Muscle layer of colon (tissue), 2 donors: ENCODE data around the gene PSME3IP1.
"Not testable (repeated sequence)": the region's sequence is repeated elsewhere in the genome, so short reads cannot be mapped to it uniquely, and the experiment has no call there.

Source experiments
- H3K27ac ChIP-seq: one replicate; pipeline ENCODE4 v1.7.0; 2013; ENCODE audit warnings: low read depth, mild to moderate bottlenecking, low read length, moderate library complexity
- H3K27me3 ChIP-seq, 2 donors: one replicate each; pipeline ENCODE4 v1.7.0; 2013; ENCODE audit warnings: low read length in 2 of 2, mild to moderate bottlenecking in 2 of 2; ENCODE audit not compliant: insufficient read depth in 2 of 2, control insufficient read depth in 1 of 2
- H3K36me3 ChIP-seq: one replicate; pipeline ENCODE4 v1.7.0; 2013; ENCODE audit warnings: mild to moderate bottlenecking, low read length; ENCODE audit not compliant: insufficient read depth
- H3K4me1 ChIP-seq: one replicate; pipeline ENCODE4 v1.7.0; 2013; ENCODE audit warnings: mild to moderate bottlenecking, low read length; ENCODE audit not compliant: insufficient read depth
- H3K4me3 ChIP-seq, 2 donors: one replicate each; pipeline ENCODE4 v1.7.0; 2013; ENCODE audit warnings: low read length in 2 of 2, low read depth in 1 of 2, mild to moderate bottlenecking in 1 of 2, moderate library complexity in 1 of 2
- H3K9ac ChIP-seq: one replicate; pipeline ENCODE4 v1.7.0; 2013; ENCODE audit warnings: low read length
- H3K9me3 ChIP-seq: one replicate; pipeline ENCODE4 v1.7.0; 2013; ENCODE audit warnings: mild to moderate bottlenecking, low read length
- donor health status: abdominal sarcoma.
- donor health status: Adenocarcinoma of cecum.

Gene PSME3IP1

DNA sequence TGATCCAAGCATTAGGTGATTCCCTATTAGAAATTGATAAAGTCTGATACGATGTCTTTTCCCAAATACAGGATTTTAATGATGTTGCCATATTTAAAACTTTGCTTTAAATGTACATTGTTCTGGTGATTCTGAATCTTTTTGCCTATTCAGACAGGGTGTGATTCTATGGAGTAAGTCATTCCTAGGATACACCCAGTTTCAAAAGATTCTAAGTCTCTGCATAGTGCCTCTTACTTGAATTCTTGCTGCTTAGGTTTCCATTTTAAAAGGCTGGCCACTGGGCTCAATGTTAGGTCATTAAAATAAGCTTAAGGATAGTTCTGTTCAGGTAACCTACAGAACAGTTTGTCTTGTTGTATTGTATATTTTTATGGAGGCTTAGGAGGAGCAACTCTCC lies 37.2 kb upstream of the PSME3IP1 start:
- Histone ChIP-seq H3K27me3 (no peaks in the 10 kb centered on the region), H3K27ac (no peak overlapping the region), H3K4me3 (no peak overlapping the region), H3K4me1 (no peaks in the 10 kb centered on the region), H3K36me3 (peaks cover 75% of the 10 kb centered on the region), H3K9ac (no peak overlapping the region), H3K9me3 (peaks cover under 1% of the 10 kb centered on the region)

DNA sequence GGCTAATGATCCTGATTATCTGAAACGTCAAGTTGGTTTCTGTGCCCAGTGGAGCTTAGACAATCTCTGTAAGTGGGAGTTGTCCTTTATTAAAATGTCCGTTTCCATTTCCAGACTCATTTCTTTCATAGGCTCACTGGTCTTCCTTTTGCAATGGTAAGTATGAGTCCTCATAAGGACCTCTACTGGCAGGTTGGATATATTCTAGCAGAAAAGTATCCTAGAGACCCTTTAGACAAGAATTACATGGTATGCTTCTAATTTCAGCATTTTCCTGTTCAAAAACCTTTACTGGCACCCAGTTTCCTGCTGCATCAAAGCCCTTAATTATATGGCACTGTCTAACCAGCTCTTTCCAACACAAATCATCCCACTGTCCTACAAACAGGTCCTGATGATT lies 31.1 kb upstream of the PSME3IP1 start:
- no peak overlapping the region for H3K9ac ChIP-seq
- no peak overlapping the region for H3K4me3 ChIP-seq
- H3K4me1 ChIP-seq = no peaks in the 10 kb centered on the region
- H3K9me3 ChIP-seq = peaks cover 9% of the 10 kb centered on the region
- H3K36me3 ChIP-seq = peaks cover 84% of the 10 kb centered on the region
- H3K27ac ChIP-seq = no peak overlapping the region
- H3K27me3 ChIP-seq = no peaks in the 10 kb centered on the region

DNA sequence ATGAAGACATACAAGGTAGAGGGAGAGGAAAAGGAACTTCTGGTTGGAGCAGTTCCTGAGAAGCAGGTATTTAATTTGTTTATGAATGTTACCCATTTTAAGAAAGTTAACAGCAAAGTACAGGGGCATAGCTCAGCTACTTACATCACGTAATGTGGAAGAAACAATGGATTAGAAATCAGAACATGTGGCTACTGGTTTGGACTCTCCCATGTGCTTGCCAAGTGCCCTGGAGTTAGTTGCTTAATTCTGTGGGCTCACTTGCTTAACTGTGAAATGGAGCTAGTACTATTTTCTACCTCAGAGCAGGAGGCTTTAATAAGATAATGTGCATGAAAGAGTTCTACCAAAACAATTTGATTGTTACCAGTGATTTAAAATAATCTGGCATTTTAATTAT lies 27.6 kb upstream of the PSME3IP1 start:
- Histone ChIP-seq H3K4me3 (no peak overlapping the region), H3K9me3 (peaks cover 9% of the 10 kb centered on the region), H3K27ac (no peak overlapping the region), H3K36me3 (peaks cover 75% of the 10 kb centered on the region), H3K4me1 (no peaks in the 10 kb centered on the region), H3K27me3 (no peaks in the 10 kb centered on the region), H3K9ac (no peak overlapping the region)

DNA sequence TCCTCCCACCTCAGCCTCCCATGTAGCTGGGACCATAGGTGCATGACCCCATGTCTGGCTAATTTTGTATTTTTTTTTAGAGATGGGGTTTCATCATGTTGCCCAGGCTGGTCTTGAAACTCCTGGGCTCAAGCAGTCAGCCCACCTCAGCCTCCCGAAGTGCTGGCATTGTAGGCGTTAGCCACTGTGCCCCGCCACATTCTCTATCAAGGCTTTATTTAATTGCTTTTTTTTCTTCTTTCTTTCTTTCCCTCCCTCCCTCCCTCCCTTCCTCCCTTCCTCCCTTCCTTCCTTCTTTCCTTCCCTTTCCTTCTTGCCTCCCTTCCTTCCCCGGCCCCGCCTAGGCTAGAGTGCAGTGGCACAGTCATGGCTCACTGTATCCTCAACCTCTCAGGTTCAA lies 23.9 kb upstream of the PSME3IP1 start:
- Histone ChIP-seq H3K36me3 (peaks cover 68% of the 10 kb centered on the region), H3K27me3 (no peaks in the 10 kb centered on the region), H3K4me3 (no peak overlapping the region), H3K9ac (no peak overlapping the region), H3K4me1 (no peaks in the 10 kb centered on the region), H3K27ac (no peak overlapping the region), H3K9me3 (no peaks in the 10 kb centered on the region)

DNA sequence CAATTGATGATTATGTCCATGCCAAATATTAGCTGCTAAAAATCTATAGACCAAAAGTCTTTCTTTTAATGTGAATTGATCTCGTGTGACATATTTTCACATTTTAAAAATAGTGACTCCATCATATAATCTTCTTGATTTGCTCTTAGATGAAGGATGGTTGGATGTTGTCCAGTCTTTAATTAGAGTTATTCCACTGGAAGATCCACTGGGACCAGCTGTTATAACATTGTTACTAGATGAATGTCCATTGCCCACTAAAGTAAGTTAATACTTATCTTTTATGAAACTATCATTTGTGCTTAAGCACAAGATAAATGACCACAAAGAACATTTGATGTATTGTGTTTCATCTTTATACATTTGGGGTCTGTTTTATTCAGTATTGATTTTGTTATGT lies 23.1 kb upstream of the PSME3IP1 start:
- Histone ChIP-seq H3K4me1 (no peaks in the 10 kb centered on the region), H3K27me3 (no peaks in the 10 kb centered on the region), H3K36me3 (peaks cover 65% of the 10 kb centered on the region), H3K9me3 (no peaks in the 10 kb centered on the region), H3K9ac (no peak overlapping the region), H3K4me3 (no peak overlapping the region), H3K27ac (no peak overlapping the region)

DNA sequence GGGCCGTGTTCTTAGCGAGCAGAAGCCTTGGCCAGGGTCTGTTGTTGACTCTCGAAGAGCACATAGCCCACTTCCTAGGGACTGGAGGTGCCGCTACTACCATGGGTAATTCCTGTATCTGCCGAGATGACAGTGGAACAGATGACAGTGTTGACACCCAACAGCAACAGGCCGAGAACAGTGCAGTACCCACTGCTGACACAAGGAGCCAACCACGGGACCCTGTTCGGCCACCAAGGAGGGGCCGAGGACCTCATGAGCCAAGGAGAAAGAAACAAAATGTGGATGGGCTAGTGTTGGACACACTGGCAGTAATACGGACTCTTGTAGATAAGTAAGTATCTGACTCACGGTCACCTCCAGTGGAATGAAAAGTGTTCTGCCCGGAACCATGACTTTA lies 18.8 kb upstream of the PSME3IP1 start:
- Histone ChIP-seq H3K9ac (no peak overlapping the region), H3K36me3 (peaks cover 36% of the 10 kb centered on the region), H3K9me3 (no peaks in the 10 kb centered on the region)

DNA sequence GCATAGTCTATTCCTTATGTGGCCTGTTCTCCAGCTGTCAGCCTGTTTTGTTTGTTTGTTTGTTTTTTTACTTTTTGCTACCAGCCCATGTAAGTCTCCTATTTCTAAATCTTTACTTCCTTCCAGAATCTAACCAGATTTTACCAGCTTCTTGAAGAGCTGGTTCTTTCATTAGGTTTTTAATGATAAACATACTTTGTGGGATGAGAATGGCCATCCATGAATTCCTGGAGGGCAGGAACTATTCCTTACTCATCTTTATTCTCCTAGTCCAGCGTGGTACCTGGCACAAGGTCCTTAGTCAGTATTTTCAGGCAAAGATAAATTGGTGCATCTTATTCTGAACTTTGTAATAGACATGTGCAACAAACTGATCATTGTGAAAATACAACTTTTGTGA lies 17.6 kb upstream of the PSME3IP1 start:
- H3K36me3 ChIP-seq = peaks cover 29% of the 10 kb centered on the region
- no peak overlapping the region for H3K4me3 ChIP-seq
- no peak overlapping the region for H3K9ac ChIP-seq
- H3K27ac ChIP-seq = no peak overlapping the region
- H3K9me3 ChIP-seq = no peaks in the 10 kb centered on the region
- no peaks in the 10 kb centered on the region for H3K27me3 ChIP-seq
- no peaks in the 10 kb centered on the region for H3K4me1 ChIP-seq

More for the DNA sequence above, 18.8 kb upstream of the PSME3IP1 start:
- H3K27ac ChIP-seq = no peak overlapping the region
- H3K4me3 ChIP-seq = no peak overlapping the region
- H3K27me3 ChIP-seq = no peaks in the 10 kb centered on the region
- H3K4me1 ChIP-seq = no peaks in the 10 kb centered on the region

DNA sequence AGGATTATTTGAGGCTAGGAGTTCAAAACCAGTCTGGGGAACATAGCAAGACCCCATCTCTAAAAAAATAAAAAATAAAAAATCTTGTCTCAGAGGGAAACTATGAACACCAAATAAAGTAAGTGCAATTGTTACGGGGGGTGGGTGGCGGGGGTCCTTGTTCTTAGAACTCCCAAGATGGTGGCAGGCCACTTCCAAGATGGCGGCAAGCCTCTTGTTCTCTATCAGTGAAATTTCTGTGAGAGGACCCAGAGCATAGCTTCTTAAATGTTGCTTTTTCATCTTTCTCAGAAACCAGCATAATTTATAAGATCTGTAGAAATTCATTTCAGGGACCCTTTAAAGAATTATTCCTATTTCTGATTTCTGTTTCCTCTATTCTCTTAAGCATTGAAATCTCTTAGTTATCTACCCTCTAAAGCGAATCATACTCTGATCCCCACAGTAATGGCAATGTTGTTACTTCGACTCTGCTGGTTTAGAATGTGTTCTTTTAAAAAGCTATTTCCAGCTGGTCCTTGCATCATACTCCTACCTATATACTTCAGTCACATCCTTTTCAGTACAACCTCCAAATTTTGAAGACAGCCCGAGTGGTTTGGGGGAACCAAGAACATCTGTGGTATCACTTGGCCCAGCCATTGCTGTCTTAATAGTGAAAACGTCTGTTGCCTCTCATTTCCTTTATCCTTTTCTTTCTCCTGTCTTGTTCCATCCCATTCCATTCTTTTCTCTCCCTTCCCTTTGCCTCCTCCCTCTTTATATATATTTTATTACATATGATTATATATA lies 16.5 kb upstream of the PSME3IP1 start:
- H3K9me3 ChIP-seq = no peaks in the 10 kb centered on the region
- no peak overlapping the region for H3K9ac ChIP-seq
- H3K4me1 ChIP-seq = peaks cover 2% of the 10 kb centered on the region
- peaks cover 23% of the 10 kb centered on the region for H3K36me3 ChIP-seq
- no peaks in the 10 kb centered on the region for H3K27me3 ChIP-seq
- no peak overlapping the region for H3K27ac ChIP-seq
- H3K4me3 ChIP-seq = no peak overlapping the region

DNA sequence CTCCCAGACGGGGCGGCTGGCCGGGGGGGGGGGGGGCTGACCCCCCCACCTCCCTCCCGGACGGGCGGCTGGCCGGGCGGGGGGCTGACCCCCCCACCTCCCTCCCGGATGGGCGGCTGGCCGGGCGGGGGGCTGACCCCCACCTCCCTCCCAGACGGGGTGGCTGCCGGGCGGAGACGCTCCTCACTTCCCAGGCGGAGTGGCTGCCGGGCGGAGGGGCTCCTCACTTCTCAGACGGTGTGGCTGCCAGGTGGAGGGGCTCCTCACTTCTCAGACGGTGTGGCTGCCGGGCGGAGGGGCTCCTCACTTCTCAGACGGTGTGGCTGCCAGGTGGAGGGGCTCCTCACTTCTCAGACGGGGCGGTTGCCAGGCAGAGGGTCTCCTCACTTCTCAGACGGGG lies 15.1 kb upstream of the PSME3IP1 start:
- H3K9ac ChIP-seq, H3K27ac ChIP-seq, H3K4me3 ChIP-seq, H3K9me3 ChIP-seq, H3K27me3 ChIP-seq: not testable (repeated sequence)
- Histone ChIP-seq H3K36me3 (peaks cover 16% of the 10 kb centered on the region), H3K4me1 (peaks cover 15% of the 10 kb centered on the region)

DNA sequence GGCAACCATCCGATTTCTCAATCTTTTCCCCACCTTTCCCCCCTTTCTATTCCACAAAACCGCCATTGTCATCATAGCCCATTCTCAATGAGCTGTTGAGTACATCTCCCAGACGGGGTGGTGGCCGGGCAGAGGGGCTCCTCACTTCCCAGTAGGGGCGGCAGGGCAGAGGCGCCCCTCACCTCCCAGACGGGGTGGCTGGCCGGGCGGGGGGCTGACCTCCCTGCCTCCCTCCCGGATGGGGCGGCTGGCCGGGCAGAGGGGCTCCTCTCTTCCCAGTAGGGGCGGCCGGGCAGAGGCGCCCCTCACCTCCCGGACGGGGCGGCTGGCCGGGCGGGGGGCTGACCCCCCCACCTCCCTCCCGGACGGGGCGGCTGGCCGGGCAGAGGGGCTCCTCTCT lies 14.5 kb upstream of the PSME3IP1 start:
- Histone ChIP-seq H3K4me1 (peaks cover 15% of the 10 kb centered on the region), H3K36me3 (peaks cover 11% of the 10 kb centered on the region)
- not testable (repeated sequence) for H3K4me3 ChIP-seq, H3K9me3 ChIP-seq, H3K27ac ChIP-seq, H3K27me3 ChIP-seq, H3K9ac ChIP-seq

DNA sequence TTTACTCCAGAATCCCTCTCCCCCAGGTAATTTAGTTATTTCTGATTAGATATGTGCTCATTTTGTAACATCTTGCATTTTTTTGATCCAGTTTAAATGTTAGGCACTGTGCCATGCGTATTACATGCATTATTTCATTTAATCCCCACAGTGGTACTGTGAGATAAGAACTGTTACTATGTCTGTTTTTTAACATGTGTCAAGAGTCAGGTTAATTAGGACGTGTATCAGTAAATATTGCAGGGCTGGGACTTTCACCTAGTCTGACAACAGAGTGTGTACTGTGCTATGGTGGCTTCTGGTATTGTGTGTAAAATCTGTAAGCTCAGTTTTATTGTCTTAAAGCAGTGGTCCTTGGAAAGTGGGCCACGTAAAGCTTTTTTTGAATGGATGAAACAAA lies 10.9 kb upstream of the PSME3IP1 start:
- peaks cover 32% of the 10 kb centered on the region for H3K4me1 ChIP-seq

DNA sequence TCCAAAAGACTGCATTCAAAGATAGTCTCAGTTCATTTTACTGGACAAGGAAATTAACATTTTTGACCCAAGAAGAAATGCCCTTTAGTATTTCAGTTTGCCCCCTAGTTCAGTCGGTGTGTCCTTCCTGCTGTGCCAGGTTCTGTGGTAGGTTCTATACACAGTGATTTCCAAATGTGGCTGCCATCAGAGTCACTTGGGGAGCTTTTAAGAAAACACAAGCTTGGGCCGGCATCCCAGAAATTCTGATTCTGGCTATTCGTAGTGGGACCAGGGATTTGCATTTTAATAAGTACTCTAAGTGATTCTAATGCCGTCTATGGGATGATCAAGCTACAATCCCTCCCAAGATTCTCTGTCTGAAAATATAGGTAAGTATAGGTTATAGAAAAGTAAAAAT lies 10.4 kb upstream of the PSME3IP1 start:
- Histone ChIP-seq H3K9ac (no peak overlapping the region), H3K27ac (no peak overlapping the region)

More for the DNA sequence above, 10.9 kb upstream of the PSME3IP1 start:
- Histone ChIP-seq H3K9me3 (no peaks in the 10 kb centered on the region), H3K27me3 (no peaks in the 10 kb centered on the region), H3K27ac (no peak overlapping the region), H3K4me3 (no peak overlapping the region), H3K36me3 (no peaks in the 10 kb centered on the region), H3K9ac (no peak overlapping the region)

More for the DNA sequence above, 10.4 kb upstream of the PSME3IP1 start:
- Histone ChIP-seq H3K9me3 (no peaks in the 10 kb centered on the region), H3K27me3 (no peaks in the 10 kb centered on the region), H3K4me3 (no peak overlapping the region), H3K36me3 (no peaks in the 10 kb centered on the region), H3K4me1 (peaks cover 35% of the 10 kb centered on the region)
